Parathyroid adenoma (tissue), 2 donors: Measurements from ENCODE around the gene B3GNT5.

Source experiments
- H2AFZ ChIP-seq: fragments of 300-600 bp; sonication (generic); one replicate; pipeline ENCODE4 v1.7.0; 2017; ENCODE audit warnings: antibody characterized with exemption, mild to moderate bottlenecking
- H3K27ac ChIP-seq: fragments of 300-600 bp; sonication (generic); one replicate; pipeline ENCODE4 v1.7.0; 2017
- H3K27me3 ChIP-seq: fragments of 300-600 bp; sonication (generic); one replicate; pipeline ENCODE4 v1.7.0; 2017; ENCODE audit warnings: low read length; ENCODE audit not compliant: control insufficient read depth, insufficient read depth
- H3K36me3 ChIP-seq: fragments of 300-600 bp; sonication (generic); one replicate; pipeline ENCODE4 v1.7.0; 2017; ENCODE audit warnings: low read length; ENCODE audit not compliant: control insufficient read depth, insufficient read depth
- H3K4me1 ChIP-seq: fragments of 300-600 bp; sonication (generic); one replicate; pipeline ENCODE4 v1.7.0; 2017; ENCODE audit warnings: control low read depth
- H3K4me2 ChIP-seq: fragments of 300-600 bp; sonication (generic); one replicate; pipeline ENCODE4 v1.7.0; 2017; ENCODE audit warnings: low read length
- H3K4me3 ChIP-seq: fragments of 300-600 bp; sonication (generic); one replicate; pipeline ENCODE4 v1.7.0; 2017; ENCODE audit warnings: low read depth, low read length
- H3K79me2 ChIP-seq: fragments of 300-600 bp; sonication (generic); one replicate; pipeline ENCODE4 v1.7.0; 2017; ENCODE audit warnings: control low read depth
- H3K9ac ChIP-seq: fragments of 300-600 bp; sonication (generic); one replicate; pipeline ENCODE4 v1.7.0; 2017; ENCODE audit warnings: mild to moderate bottlenecking
- H3K9me3 ChIP-seq: fragments of 300-600 bp; sonication (generic); one replicate; pipeline ENCODE4 v1.7.0; 2017; ENCODE audit warnings: low read length; ENCODE audit not compliant: control insufficient read depth
- TF ChIP-seq, protein P1 (sequence below): fragments of 300-600 bp; sonication (generic); IDR thresholded peaks from one replicate; pipeline ENCODE4 v1.7.0; 2017; ENCODE audit warnings: antibody characterized with exemption, mild to moderate bottlenecking
- donor health status: primary hyperparathyroidism.

The B3GNT5 gene

GRCh38 chr3:183312433-183312832 lies 59.4 kb downstream of the B3GNT5 start:
- H3K79me2 ChIP-seq: no peaks in the 10 kb centered on the region
- H2AFZ ChIP-seq: no peak overlapping the region
- H3K27ac ChIP-seq: no peak overlapping the region

DNA sequence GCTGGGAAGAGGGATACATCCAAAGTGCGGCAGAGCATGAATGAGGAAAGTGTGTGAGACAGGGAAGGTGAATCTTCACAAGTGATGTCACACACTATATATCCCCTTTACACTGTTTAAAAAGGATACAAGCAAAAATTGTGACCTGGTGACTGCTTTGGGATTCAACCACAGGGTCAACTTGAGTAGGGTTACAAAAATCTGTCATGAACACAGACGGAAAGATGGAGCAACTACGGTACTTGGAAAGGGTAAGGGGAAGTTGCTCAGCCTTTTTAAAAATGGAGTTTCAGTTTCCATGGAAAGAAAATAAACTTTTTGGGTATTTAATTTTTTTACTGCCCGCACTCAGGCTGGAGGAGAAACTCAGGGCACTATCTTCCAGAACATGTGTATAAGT lies 60.3 kb downstream of the B3GNT5 start:
- Histone ChIP-seq H3K9ac (no peak overlapping the region), H3K9me3 (no peaks in the 10 kb centered on the region), H3K4me3 (no peak overlapping the region), H3K4me1 (no peaks in the 10 kb centered on the region), H3K36me3 (no peaks in the 10 kb centered on the region), H3K4me2 (no peak overlapping the region), H3K79me2 (no peaks in the 10 kb centered on the region), H3K27ac (no peak overlapping the region), H2AFZ (no peak overlapping the region), H3K27me3 (no peaks in the 10 kb centered on the region)
- TF ChIP-seq, protein P1, sequence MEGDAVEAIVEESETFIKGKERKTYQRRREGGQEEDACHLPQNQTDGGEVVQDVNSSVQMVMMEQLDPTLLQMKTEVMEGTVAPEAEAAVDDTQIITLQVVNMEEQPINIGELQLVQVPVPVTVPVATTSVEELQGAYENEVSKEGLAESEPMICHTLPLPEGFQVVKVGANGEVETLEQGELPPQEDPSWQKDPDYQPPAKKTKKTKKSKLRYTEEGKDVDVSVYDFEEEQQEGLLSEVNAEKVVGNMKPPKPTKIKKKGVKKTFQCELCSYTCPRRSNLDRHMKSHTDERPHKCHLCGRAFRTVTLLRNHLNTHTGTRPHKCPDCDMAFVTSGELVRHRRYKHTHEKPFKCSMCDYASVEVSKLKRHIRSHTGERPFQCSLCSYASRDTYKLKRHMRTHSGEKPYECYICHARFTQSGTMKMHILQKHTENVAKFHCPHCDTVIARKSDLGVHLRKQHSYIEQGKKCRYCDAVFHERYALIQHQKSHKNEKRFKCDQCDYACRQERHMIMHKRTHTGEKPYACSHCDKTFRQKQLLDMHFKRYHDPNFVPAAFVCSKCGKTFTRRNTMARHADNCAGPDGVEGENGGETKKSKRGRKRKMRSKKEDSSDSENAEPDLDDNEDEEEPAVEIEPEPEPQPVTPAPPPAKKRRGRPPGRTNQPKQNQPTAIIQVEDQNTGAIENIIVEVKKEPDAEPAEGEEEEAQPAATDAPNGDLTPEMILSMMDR: no peak

More at GRCh38 chr3:183312433-183312832, 59.4 kb downstream of the B3GNT5 start:
- H3K4me2 ChIP-seq: no peak overlapping the region
- H3K9ac ChIP-seq: no peak overlapping the region
- TF ChIP-seq, protein P1: no peak
- H3K9me3 ChIP-seq: no peaks in the 10 kb centered on the region
- no peak overlapping the region for H3K4me3 ChIP-seq
- no peaks in the 10 kb centered on the region for H3K27me3 ChIP-seq
- no peaks in the 10 kb centered on the region for H3K4me1 ChIP-seq
- no peaks in the 10 kb centered on the region for H3K36me3 ChIP-seq

DNA sequence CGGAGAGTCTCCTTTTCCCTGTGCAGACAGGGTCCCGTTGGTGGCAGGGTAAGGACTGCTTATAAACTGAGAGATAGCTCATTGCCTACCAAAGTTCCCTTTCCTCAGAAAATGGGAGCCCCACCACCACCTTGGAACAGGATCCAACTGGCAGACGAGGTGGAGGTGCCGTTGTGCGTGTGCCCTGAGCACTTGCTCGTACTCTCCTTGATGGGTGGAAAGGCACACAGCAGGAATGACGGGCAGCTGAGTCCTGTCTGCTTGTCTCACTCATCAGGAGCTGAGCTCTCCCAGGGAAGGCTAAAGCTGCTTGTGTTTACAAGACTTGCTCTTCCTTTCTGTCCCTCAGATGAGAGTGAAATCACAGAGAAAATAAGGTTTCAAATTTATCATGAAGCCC lies 60.7 kb downstream of the B3GNT5 start:
- Histone ChIP-seq H3K27me3 (no peaks in the 10 kb centered on the region), H3K4me3 (no peak overlapping the region), H3K4me1 (no peaks in the 10 kb centered on the region), H3K27ac (no peak overlapping the region), H2AFZ (no peak overlapping the region), H3K4me2 (no peak overlapping the region), H3K79me2 (no peaks in the 10 kb centered on the region), H3K9me3 (no peaks in the 10 kb centered on the region), H3K9ac (no peak overlapping the region), H3K36me3 (no peaks in the 10 kb centered on the region)
- TF ChIP-seq, protein P1: no peak

DNA sequence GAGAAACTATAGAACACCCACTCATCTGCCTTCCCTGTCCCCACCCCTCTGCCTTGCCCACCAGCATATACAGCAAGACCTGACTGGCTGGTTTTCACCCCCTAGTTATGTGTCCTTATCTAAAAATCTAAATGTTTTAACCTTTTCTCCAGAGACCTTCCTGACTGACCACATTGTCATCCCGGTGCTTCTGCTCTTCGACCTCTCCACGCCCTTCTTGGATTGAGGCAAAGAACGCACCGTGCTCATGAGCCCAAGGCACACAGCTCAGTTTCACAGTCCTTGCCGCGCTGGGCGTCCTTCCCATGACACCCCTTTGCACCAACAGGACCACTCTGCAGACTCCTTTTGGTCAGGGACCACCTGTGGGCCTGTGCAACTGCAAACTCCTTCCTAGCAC lies 62.7 kb downstream of the B3GNT5 start:
- H3K27ac ChIP-seq: no peak overlapping the region
- H3K4me2 ChIP-seq: no peak overlapping the region
- TF ChIP-seq, protein P1: no peak
- H3K79me2 ChIP-seq: no peaks in the 10 kb centered on the region
- H2AFZ ChIP-seq: no peak overlapping the region
- no peak overlapping the region for H3K9ac ChIP-seq
- no peaks in the 10 kb centered on the region for H3K4me1 ChIP-seq
- no peaks in the 10 kb centered on the region for H3K27me3 ChIP-seq
- H3K4me3 ChIP-seq: no peak overlapping the region
- no peaks in the 10 kb centered on the region for H3K9me3 ChIP-seq
- no peaks in the 10 kb centered on the region for H3K36me3 ChIP-seq

DNA sequence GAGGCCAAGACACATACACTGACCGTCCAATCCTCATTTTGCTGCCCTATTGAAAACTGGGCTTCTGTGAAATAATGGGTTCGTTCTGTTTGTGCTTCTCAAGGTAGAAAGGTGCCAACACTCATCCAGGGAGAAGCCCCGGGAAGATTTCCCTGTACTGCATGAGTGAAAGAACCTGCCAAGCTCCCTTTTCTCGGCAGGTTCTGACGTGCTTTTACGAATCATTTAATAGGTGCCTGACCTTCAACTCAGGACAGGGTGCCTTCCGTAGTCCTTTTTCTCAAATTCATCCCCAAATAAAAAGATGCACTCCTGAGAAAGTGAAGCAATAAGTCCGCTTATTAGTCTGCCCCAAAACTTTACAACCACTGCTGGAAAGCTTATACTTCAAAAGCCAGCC lies 64.2 kb downstream of the B3GNT5 start:
- no peaks in the 10 kb centered on the region for H3K27me3 ChIP-seq
- TF ChIP-seq, protein P1: no peak
- H3K9ac ChIP-seq: no peak overlapping the region
- H3K4me3 ChIP-seq: no peak overlapping the region
- no peaks in the 10 kb centered on the region for H3K9me3 ChIP-seq
- no peaks in the 10 kb centered on the region for H3K4me1 ChIP-seq
- H3K79me2 ChIP-seq: no peaks in the 10 kb centered on the region
- H3K27ac ChIP-seq: no peak overlapping the region
- H3K4me2 ChIP-seq: no peak overlapping the region
- H2AFZ ChIP-seq: no peak overlapping the region
- H3K36me3 ChIP-seq: no peaks in the 10 kb centered on the region
